Mucosa of stomach (tissue), 1 donor: Measurements from ENCODE around the gene GPR173.

Experiments
- H3K27me3 ChIP-seq: one replicate; pipeline ENCODE4 v1.7.0; 2013; ENCODE audit warnings: mild to moderate bottlenecking, low read length; ENCODE audit not compliant: control insufficient read depth, insufficient read depth
- H3K36me3 ChIP-seq: one replicate; pipeline ENCODE4 v1.7.0; 2013; ENCODE audit warnings: low read length; ENCODE audit not compliant: control insufficient read depth, insufficient read depth
- H3K4me1 ChIP-seq: one replicate; pipeline ENCODE4 v1.7.0; 2013; ENCODE audit warnings: mild to moderate bottlenecking, low read length; ENCODE audit not compliant: control insufficient read depth, insufficient read depth
- H3K4me3 ChIP-seq: one replicate; pipeline ENCODE4 v1.7.0; 2013; ENCODE audit warnings: low read length
- H3K9ac ChIP-seq: one replicate; pipeline ENCODE4 v1.7.0; 2013; ENCODE audit warnings: mild to moderate bottlenecking, low read length, moderate library complexity
- H3K9me3 ChIP-seq: one replicate; pipeline ENCODE4 v1.7.0; 2013; ENCODE audit warnings: mild to moderate bottlenecking, low read length, moderate library complexity; ENCODE audit not compliant: control insufficient read depth
- donor health status: Pancreatic carcinoma.

Gene GPR173

DNA sequence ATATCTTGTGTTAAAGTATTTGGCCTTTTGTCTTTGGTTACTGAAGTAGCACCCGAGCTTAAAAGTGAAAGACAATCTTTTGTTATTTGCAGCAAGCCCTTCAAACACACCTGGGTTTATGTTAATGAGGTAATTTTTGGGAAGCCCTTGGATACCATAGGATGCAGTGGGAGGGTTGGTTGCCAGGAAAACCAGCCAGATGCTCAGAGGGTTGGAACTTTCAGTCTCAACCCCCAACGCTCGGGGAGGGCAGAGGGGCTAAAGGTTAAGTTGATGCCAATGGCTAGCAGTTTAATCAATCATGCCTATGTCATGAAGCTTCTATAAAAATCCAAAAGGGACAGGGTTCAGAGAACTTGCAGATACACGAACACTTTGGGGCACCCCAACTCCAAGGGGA, 17.2 kb upstream of the GPR173 start:
- Histone ChIP-seq H3K9ac (no peak overlapping the region), H3K36me3 (no peaks in the 10 kb centered on the region), H3K27me3 (no peaks in the 10 kb centered on the region), H3K4me1 (no peaks in the 10 kb centered on the region), H3K4me3 (no peak overlapping the region), H3K9me3 (no peaks in the 10 kb centered on the region)

GRCh38 chrX:53036149-53036548, 12.4 kb upstream of the GPR173 start:
- Histone ChIP-seq H3K27me3 (no peaks in the 10 kb centered on the region), H3K36me3 (no peaks in the 10 kb centered on the region), H3K4me1 (no peaks in the 10 kb centered on the region), H3K4me3 (no peak overlapping the region), H3K9me3 (no peaks in the 10 kb centered on the region), H3K9ac (no peak overlapping the region)

GRCh38 chrX:53039236-53039635, 9.4 kb upstream of the GPR173 start:
- no peaks in the 10 kb centered on the region for H3K4me1 ChIP-seq
- no peak overlapping the region for H3K4me3 ChIP-seq
- no peaks in the 10 kb centered on the region for H3K36me3 ChIP-seq
- no peaks in the 10 kb centered on the region for H3K9me3 ChIP-seq
- H3K27me3 ChIP-seq: no peaks in the 10 kb centered on the region
- H3K9ac ChIP-seq: no peak overlapping the region

DNA sequence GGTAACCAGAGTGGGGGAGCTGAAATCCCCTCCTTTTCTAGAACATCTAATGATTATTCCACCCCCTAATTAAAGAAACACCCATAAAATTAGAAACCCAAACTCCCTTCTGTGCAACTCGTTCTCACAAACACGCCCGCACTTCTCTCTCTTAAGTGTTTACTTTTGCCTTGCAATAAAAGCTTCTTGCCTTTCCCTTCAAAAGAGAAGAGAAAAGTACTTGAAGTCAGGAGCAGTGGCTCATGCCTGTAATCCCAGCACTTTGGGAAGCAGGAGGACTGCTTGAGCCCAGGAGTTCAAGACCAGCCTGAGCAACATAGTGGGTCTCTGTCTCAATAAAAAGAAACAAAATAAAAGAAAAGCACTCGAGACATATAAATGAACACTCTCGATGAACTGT, 3.6 kb upstream of the GPR173 start:
- H3K9ac ChIP-seq: no peak overlapping the region
- no peaks in the 10 kb centered on the region for H3K9me3 ChIP-seq

GRCh38 chrX:53047228-53047627, 1.4 kb upstream of the GPR173 start:
- Histone ChIP-seq H3K9me3 (no peaks in the 10 kb centered on the region), H3K36me3 (no peaks in the 10 kb centered on the region), H3K9ac (no peak overlapping the region), H3K4me1 (no peaks in the 10 kb centered on the region), H3K4me3 (no peak overlapping the region), H3K27me3 (no peaks in the 10 kb centered on the region)

More for the DNA sequence above, 3.6 kb upstream of the GPR173 start:
- H3K4me3 ChIP-seq: no peak overlapping the region
- H3K27me3 ChIP-seq: no peaks in the 10 kb centered on the region
- no peaks in the 10 kb centered on the region for H3K4me1 ChIP-seq
- H3K36me3 ChIP-seq: no peaks in the 10 kb centered on the region

DNA sequence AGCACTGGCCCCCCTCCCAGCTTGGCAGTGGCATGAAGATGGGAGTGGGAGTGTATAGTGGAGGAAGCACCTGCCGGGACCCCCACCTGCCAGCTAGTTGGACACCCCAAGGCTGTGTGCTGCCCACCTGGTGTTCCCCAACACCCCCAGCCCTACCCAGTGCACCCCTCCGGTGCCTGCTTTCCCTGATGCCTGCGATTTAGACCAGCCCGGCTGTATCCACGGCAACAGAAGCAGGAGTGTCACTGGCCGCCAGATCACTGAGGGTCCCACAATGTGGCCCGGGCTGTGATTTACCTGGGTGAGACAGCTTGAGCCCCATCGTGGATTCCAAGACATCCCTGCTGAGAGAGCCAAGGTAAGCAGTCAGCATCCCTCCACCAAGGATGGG, 533 bp downstream of the GPR173 start:
- Histone ChIP-seq H3K9ac (no peak overlapping the region), H3K4me3 (no peak overlapping the region), H3K9me3 (no peaks in the 10 kb centered on the region), H3K27me3 (no peaks in the 10 kb centered on the region), H3K36me3 (no peaks in the 10 kb centered on the region), H3K4me1 (no peaks in the 10 kb centered on the region)

DNA sequence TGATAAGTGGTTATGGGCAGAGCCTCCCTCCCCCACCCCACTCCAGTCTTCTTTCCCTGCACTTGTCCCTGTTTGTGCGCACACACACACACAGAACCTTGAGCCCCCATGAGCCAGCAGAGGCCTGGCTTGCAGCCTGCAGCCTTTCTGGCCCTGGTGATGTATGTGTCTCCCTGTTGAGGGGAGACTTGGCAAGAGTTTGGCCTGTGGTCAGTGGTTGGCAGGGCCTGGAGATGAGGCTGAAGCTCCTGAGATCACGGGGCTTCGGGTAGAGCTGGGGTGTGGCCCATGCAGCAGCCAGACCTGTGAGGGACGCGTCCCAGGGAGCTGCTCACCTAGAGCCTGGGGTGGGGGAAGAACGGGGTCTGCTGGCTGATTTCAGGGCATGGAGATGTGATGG, 2.3 kb downstream of the GPR173 start:
- Histone ChIP-seq H3K4me1 (no peaks in the 10 kb centered on the region), H3K36me3 (no peaks in the 10 kb centered on the region), H3K27me3 (no peaks in the 10 kb centered on the region), H3K4me3 (no peak overlapping the region), H3K9me3 (no peaks in the 10 kb centered on the region), H3K9ac (no peak overlapping the region)

GRCh38 chrX:53055244-53055849, 6.8 kb downstream of the GPR173 start:
- H3K9me3 ChIP-seq: no peaks in the 10 kb centered on the region
- H3K36me3 ChIP-seq: no peaks in the 10 kb centered on the region
- no peaks in the 10 kb centered on the region for H3K27me3 ChIP-seq
- H3K9ac ChIP-seq: no peak overlapping the region
- H3K4me3 ChIP-seq: no peak overlapping the region
- no peaks in the 10 kb centered on the region for H3K4me1 ChIP-seq

- Histone ChIP-seq H3K9me3 (no peaks in the 10 kb centered on the region), H3K4me1 (no peaks in the 10 kb centered on the region), H3K4me3 (no peak overlapping the region), H3K36me3 (no peaks in the 10 kb centered on the region), H3K9ac (no peak overlapping the region), H3K27me3 (no peaks in the 10 kb centered on the region)
Measured at GRCh38 chrX:53056292-53056691, 7.7 kb downstream of the GPR173 start.

GRCh38 chrX:53065104-53065503, 16.5 kb downstream of the GPR173 start:
- no peaks in the 10 kb centered on the region for H3K27me3 ChIP-seq

DNA sequence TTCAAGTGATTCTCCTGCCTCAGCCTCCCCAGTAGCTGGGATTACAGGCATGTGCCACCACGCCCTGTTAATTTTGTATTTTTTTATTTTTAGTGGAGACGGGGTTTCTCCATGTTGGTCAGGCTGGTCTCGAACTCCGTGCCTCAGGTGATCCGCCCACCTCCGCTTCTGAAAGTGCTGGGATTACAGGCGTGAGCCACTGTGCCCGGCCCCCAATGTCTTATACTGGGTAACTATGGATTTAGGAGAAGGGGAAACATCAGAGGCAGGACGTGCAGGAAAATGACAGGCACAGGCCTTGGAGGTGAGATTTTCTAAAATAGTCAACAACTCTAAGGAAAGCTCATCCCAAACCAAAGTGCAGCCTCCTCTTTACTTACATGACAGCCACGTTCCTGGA, 22.5 kb downstream of the GPR173 start:
- no peaks in the 10 kb centered on the region for H3K36me3 ChIP-seq
- H3K4me1 ChIP-seq: no peaks in the 10 kb centered on the region
- no peaks in the 10 kb centered on the region for H3K27me3 ChIP-seq
- H3K9me3 ChIP-seq: no peaks in the 10 kb centered on the region
- H3K9ac ChIP-seq: no peak overlapping the region
- H3K4me3 ChIP-seq: no peak overlapping the region

More at GRCh38 chrX:53065104-53065503, 16.5 kb downstream of the GPR173 start:
- no peaks in the 10 kb centered on the region for H3K4me1 ChIP-seq
- H3K36me3 ChIP-seq: no peaks in the 10 kb centered on the region
- no peak overlapping the region for H3K9ac ChIP-seq
- no peaks in the 10 kb centered on the region for H3K9me3 ChIP-seq
- no peak overlapping the region for H3K4me3 ChIP-seq

- Histone ChIP-seq H3K36me3 (no peaks in the 10 kb centered on the region), H3K4me3 (no peak overlapping the region), H3K9me3 (no peaks in the 10 kb centered on the region), H3K4me1 (no peaks in the 10 kb centered on the region), H3K9ac (no peak overlapping the region), H3K27me3 (no peaks in the 10 kb centered on the region)
Measured at GRCh38 chrX:53071604-53072417, 23.2 kb downstream of the GPR173 start.
